NCI-H2196 (cell line): ENCODE results near the gene TMEM178B.

Experiments
- DNase-seq: peaks from one replicate; lab custom pipeline; 2025; ENCODE audit not compliant: unreplicated experiment; lab: John Stamatoyannopoulos, UW

TMEM178B gene

DNA sequence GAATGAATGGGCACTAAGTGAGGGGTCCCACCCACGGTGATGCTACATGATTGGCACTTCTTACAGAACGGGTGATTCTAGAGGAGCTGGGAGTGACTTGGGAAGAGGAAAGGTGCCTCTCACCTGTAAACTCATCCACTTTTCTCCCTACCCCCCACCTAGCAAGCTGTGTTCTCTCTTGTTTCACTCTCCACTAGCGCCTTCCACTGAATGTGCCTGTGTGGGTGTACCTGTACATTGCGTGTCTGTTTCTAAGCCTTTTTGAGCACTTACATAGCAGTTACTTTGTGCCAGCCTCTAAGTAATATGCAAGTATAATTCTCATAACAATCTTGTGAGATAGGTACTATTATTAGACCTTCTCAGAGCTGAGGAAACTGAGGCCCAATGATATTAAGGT lies 343.6 kb downstream of the TMEM178B start:
- no peak for DNase-seq

DNA sequence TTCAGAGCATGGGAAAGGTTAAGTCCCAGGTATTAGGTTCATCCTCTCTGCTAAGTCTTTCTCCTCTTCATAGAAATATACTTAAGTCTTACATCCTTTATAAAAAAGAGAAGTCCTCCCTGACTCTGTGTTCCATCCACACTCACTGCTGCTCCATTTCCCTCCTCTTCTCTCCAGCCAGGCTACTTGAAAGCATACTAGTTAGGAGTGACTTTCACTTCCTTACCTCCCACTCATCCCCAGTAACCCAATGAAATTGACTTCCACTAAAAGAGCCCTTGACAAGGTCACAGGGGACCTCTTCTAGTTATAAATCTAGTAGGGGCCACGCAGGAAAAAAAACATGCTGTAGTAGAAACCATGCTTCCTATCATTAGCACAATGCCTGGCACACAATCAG lies 344.2 kb downstream of the TMEM178B start:
- DNase-seq, result no peak

DNA sequence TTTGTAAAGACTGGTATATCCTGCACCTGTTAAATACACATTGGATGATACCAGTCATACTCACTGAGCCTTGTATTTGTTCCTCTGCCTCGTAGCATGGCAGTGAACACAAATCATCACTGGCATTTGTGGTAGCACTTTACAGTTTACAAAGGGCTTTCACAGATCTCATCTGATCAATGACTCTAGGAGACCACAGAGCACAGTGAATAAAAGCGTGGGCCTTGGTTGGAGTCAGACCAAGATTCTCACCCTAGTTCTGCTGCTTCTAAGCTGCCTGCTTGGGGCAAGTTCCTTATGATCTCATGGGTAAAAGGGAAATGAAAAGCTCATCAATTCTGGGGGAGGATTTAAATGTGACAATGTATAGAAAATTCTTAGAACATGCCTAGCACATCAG lies 347.4 kb downstream of the TMEM178B start:
- DNase-seq, result no peak

DNA sequence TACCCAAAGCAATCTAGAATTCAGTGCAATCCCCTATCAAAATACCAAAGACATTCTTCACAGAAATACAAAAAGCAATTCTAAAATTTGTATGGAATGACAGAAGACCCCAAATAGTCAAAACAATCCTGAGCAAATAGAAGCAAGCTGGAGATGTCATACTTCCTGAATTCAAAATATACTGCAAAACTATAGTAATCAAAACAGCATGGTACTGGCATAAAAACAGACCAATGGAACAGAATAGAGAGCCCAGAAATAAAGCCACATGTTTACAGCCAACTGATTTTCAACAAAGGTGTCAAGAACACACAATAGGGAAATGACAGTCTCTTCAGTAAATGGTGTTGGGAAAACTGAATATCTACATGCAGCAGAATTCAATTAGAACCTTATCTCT lies 353.3 kb downstream of the TMEM178B start:
- no peak for DNase-seq

DNA sequence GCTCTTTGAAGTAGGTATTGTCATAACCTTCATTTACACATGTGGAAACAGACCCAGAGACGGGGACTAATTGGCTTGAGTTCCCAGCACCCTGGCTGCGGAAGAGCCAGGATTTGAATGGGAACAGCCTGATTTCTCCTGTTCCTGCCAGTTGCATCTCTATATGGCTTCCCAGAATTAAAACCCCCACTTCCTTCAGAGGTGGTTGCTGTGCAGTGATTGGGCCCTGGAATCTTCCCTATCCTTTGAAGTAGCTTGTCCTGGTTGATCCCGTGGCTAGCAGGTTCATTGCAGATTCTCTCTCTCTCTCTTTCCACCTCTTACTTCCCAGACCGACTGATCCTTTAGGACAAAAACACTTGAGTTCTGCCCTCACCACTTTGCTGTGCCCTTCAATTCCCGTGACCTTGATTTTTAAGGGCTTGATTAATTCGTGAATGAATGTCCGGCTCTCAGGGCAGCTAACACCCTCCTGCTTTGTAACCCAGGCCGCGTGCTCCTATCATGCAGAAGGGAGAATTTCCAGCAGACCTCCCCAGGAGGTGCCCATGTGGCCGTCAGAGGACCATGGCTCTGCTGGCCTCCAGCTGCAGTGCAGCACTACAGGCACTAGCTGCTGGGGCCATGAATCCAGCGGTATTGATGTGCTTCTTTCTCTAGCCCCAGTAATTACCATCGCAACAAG lies 356.7 kb downstream of the TMEM178B start:
- DNase-seq, result no peak

DNA sequence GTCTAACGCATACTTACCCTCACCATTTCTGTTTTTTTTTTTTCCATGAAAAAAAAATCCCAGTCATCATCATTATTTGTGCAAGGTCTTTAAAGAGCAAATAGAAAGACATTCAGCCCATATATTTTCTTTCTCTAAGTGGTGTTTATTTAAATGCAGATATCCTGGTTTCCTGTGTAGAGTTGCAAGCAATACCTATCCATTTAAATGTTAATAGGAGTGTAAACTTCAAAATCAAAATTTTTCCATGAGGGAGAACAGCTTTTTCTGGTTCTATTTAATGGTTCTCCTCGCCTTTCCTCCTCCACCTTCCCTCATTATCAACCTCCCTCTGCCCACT lies 357.2 kb downstream of the TMEM178B start:
- no peak for DNase-seq

DNA sequence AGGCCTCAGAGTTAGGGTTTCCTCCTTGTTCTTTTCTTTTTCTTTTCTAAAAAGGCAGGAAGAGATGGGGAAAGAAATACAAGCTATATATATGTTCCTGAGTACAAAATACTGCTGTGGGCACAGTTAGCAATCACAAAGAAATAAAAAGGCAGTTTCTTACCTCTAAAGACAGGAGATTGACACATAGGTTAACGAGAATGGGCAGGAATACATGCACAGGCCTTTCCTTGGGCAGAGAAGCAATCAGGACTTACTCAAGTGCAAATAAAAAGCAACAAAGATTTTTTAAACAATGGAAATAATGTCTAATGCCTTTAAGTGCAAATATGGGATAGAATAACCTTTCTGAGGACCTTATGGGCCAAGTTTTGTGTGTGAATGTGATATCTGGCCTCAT lies 357.8 kb downstream of the TMEM178B start:
- no peak for DNase-seq

DNA sequence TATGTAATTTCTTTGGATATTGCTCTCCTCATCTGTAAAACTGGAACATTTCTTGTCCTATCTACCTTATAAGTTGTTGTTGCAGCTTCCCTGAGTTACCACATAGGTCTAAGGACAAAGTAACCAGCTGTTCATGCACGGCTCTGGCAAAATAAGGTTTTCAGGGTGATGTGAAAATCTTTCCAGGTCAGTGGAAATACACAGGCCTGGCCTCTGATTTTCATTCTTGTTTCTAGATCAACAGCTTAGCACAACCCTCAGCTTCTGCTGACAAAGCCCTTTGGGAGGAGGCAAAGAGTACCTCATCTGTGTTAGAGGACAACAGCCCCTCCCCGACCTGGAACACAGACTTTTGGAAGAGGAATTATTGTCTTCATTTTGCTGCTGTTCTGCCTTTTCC lies 359.8 kb downstream of the TMEM178B start:
- no peak for DNase-seq

DNA sequence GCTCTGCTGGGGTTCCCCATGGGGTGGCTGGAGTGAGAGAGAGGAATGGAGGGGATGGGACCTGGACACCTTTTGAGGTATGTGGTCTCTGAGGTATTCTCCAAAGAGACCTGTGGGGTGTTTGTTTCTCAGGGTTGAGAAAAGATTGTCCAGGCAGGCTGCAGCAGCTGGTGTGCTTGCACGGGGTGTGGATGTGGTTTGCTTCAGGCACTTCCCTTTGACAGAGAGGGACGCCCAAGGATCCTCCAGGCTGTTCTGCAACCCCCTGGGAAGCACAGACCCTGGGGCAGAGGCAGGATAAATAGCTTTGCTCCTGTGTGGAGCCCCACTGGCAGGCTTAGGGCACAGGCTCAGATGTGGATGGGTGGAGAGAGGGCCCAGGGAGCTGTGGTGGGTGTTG lies 362.3 kb downstream of the TMEM178B start:
- DNase-seq, result no peak

DNA sequence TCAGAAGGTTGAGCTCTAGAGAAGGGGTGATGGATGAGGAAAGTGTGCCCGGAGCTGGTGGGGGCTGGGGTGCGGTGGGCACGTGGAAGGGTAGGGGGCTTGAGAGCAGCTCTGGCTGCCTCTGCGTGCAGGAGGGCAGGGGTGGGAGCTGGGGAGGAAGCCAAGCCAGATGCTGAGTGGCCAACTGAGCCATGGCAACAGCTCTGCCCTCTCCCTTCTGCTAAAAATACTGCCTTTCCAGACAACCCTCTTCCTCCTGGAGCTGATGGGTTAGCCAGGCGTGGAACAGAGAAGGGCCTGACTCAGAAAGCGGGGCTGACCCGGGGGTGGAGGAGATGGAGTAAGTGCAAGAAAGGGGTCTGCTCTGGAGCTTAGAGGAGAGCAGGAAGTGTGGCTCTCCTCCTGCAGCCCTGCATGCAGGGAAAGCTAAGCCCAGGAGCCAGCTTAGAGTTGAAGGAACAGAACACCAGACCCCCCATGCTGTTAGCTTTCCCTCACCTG lies 362.8 kb downstream of the TMEM178B start:
- DNase-seq, result no peak

DNA sequence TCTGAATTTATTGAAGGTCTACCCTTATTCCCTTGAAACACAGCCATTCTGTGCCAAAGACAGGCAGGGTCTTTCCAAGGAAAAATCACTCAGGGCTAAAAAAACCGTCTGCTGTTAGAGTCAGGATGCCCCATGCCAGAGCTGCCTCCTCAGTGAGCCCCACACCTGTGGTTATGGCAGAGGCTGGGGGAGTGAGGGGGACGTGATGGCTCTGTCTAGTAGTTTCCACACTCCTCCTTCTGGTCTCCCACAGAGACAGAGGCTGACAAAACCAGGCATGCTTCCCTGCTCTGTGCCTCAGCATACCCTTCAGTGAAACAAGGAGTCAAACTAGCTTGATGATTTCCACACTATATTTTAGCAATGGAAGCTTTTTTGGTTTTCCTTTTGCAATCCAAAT lies 365.3 kb downstream of the TMEM178B start:
- no peak for DNase-seq

DNA sequence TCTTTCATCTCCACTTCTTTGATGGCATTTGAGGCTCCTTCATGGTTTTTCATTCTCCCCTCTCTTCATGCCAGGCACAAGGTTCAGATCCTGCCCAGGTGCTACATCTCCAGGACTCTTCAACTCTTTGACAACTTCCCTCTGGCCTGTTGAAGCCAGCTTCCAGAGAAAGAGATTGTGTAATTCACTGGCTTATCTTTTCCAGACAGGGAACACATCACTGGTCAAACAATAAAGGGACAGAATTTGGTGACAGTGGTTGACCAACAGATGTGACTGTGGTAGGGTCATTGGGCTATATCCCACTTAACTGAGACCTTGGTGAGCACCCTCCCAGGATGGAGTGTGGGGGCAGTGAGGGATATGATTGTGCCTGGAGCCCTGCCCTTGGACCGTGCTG lies 365.9 kb downstream of the TMEM178B start:
- no peak for DNase-seq

DNA sequence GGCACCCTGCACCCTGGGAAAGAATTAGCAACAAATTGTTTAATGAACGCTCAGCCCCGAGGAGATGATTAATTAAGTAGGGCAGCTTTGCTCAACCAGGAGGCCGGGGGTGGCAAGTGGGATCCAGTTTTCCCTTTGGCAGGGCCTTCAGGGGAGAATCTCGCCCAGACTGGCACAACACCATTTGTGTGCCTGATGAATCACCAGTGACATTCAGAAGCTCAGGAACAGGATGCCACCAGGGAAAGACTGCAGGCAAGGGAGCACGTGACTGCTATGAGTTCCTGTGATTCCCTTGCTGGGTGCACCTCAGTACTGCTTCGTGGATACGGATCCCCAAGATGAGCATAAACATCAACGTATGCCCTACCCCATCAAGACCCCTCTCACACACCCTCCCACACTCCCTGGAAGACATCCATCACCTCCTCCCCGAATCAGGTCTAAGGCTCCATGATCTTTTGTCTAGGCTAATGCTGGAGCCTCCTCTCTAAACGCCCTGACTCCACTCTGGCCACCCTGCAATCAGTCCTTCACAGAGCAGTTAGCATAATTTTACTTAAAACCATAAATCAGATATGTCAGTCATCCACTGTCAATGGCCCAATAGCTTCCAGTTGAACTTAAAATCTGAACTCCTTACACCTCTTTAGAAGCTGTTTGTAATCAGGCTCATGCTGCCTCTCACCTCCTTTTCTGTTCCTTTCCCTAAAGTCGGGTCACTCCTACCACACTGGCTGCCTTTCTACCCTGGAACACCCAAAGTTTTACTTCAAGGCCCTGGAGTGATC lies 368.2 kb downstream of the TMEM178B start:
- DNase-seq, result no peak

DNA sequence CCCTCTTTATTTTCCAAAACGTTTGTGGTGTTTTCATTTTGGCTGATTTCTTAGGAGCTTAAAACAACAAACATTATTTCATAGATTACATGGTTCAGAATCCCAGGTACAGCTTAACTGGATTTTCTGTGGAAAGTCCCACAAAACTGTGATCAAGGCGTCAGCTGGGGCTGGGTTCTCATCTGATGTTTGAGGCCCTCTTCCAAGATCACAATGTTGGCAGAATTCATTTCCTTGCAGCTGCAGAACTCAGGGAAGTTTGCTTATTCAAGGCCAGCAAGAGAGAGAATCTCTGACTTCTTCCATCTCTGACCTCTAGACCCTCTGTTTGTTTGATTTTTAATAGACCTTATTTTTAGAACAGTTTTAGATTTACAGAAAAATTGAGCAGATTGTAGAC lies 368.9 kb downstream of the TMEM178B start:
- DNase-seq, result no peak

DNA sequence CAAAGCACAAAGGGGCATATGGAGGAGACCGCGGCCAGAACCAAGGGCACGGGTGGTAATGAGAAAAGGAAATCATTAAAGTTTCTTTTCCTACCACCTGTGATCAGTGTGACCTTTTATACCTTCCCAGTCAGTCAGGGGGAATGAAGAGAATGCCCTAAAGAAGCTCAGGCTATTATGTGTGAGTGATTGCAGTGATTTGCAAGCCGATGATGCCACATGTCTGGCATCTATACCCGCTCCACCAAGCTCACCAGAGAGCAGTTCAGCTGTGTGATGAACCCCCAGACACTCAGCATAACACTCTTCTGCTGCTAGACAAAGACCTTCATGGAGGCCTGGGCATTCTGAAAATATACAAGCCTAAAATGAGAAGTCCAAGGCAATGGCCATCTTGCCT lies 371.1 kb downstream of the TMEM178B start:
- no peak for DNase-seq

DNA sequence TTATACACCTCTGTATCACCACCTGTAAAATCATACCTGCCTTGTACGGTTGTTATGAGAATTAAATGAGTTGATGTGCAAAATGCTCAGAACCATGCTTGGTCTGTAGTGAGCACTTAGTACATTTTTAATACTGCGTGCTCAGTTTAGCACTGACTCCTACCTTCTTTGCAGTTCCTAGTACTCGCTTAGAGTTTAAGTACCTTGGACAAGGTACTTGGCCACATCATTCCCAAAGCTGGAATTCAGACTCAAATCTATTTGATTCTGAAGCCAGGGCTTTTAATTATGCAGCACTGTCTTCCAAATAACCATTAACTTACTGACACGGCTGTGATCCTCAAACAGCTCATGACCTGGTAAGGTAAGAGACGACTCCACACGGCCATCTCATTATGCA lies 377.4 kb downstream of the TMEM178B start:
- no peak for DNase-seq

DNA sequence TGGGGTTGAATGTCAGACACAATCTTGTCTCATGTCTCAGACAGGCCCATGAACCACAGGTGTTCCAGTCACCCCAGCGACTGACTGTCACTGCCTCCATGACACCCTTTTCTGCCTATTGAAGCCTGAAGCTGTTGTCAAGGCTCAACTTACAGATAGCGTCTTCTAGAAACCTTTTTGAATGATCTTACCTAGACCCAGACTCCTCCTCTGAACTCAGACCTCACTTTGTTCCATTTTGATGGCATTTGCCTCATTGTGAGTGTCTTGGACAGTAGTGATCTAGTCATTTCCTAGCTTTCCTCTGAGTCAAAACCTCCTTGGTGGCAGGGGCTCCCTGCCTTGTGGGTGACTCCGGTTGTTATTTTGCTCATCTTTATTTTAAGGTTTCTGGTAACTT lies 379.0 kb downstream of the TMEM178B start:
- no peak for DNase-seq

DNA sequence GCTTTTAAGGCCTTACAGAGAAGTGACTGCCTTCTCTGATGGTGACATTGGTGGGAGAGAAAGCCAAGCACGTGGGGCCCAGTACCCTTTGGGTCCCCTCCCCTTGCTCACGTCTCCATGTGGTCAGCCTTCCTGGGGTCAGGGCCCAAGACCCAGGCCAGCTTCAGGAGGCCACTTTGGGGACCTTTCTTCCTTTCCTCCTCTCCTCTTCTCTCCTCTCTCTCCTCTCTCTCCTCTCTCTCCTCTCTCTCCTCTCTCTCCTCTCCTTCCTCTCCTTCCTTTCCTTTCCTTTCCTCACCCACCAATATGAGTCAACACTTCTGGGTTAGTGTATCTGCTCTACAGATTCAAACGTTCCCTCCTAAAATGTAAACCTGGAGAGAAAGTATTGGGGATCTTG lies 380.5 kb downstream of the TMEM178B start:
- DNase-seq, result no peak

DNA sequence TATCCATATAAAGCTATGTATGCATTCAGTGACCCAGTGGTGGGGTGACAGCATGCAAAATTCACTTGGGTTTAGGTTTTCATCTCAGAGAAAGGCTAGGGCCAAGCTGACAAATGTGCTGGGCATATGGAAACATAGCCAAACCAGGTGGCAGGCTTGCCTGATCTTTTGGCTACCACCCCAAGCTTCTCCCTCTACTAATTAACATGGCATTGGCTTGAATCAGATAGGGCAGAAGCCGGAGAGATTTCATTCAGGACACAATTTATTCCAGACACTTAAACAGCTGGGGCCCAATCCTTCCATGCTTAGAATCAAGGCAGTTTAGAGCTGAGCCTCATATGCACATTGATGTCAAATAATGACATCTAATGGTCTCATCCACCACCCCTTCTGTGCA lies 381.9 kb downstream of the TMEM178B start:
- no peak for DNase-seq

DNA sequence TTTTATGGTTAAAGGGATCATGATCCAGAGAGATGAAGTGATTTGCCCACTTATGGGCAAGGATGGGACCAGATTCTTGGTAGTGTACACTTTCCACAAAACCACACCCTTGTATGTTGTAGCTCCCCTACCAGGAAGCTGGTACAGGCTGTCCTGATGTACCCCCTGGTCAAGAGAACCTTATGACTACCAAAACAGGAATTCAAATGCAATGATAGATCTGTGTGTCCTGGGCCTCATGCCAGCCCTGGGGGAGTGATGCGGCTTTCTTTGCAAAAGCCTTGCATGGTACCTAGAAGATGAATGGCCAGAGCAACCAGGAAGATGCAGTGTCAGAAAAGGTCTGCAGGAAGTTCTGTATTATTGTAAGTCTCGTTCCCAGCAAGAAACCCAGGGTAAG lies 382.4 kb downstream of the TMEM178B start:
- DNase-seq, result no peak

DNA sequence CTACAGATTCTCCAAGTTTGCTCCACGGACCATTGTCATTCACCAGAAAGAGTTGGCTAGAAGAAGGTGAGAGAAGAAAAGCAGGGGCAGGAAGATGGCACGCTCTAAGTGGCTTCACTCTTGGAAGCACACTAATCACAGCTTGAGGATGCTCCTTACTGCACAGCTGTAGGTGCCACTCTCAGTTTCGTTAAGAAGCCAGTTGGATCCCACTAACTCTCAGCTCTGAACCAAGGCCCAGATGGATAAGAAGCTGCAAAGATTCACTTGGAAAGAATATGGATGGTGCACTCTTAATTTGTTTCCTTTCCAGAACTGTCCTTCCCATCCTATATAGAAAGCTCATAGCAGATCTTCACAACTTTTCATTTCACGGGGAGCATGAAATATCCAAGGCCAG lies 382.8 kb downstream of the TMEM178B start:
- no peak for DNase-seq

DNA sequence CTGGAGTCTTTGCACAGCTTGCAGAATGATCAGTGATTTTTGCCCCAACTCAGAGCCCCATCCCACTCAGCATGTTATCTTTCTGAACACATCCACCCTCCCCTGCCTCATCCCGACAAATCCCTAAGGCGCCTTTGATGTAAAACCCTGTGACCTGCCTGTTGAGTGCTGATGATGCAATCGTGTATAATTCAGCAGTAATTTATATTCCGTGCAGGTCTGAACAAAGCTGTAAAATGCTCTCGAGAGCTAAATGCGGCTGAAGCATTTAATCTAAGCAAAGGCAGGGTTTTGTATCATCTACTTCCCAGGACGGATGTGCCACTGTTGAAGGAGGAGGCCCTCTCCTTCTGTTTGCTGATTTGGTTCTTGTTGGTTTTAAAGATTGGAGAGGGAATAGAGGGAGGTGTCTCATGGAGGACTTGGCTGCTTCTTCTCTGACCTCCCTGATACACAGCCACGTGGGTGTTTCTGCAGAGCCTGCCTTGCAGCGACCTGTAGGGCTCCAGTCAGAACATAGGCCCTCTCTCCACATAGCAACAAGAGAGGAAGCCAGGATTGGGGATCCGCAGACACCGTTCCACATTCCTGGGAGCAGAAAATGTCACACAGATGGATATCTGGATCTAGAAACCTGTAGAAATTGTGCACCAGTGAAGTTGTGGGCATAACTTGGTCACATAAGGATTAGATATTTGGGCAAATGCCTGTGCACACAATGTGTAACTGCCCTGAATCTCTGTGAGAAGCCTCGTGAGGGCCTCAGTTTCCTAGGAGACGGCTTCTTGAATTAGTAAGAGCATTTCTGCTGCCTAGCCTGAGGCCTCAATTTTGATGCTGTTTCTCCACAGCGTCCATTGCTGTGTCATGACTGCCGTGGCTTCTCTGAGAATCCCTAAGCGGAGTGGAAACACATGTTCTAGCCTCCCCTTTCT lies 387.2 kb downstream of the TMEM178B start:
- no peak for DNase-seq
